Calu3 (cell line): ENCODE measurements around the gene RIN3. TPM values are rescaled to one million over a fixed set of nuclear protein-coding genes. Genes with fewer than 3 reads are reported as not detected.
"Not testable (repeated sequence)": the region's sequence is repeated elsewhere in the genome, so short reads cannot be mapped to it uniquely, and the experiment has no call there.

ENCODE experiments used
- BruUV-seq: library from RNA; stranded (reverse); fragments of 400-500 nt; replicated peaks from 2 replicates; lab custom pipeline; 2021; lab: Mats Ljungman, UMichigan
- CTCF ChIA-PET: fragments of 300-600 bp; sonication (Branson Sonifier 250); formaldehyde crosslinking; loops from one replicate; lab custom pipeline; 2022; ENCODE audit warnings: antibody characterized with exemption; lab: Charles Lee
- DNase-seq: peaks from one replicate; pipeline ENCODE4 v3.0.0; 2022
- H3K27ac Mint-ChIP-seq: one replicate; pipeline ENCODE4 v1.8.0; 2022; ENCODE audit warnings: mixed read lengths; ENCODE audit not compliant: unreplicated experiment
- H3K27me3 Mint-ChIP-seq: one replicate; pipeline ENCODE4 v1.8.0; 2022; ENCODE audit warnings: mixed read lengths; ENCODE audit not compliant: unreplicated experiment
- H3K36me3 Mint-ChIP-seq: one replicate; pipeline ENCODE4 v1.8.0; 2022; ENCODE audit warnings: mild to moderate bottlenecking, moderate library complexity, mixed read lengths; ENCODE audit not compliant: insufficient read depth, unreplicated experiment
- H3K4me1 Mint-ChIP-seq: one replicate; pipeline ENCODE4 v1.8.0; 2022; ENCODE audit warnings: mild to moderate bottlenecking, low read depth, mixed read lengths; ENCODE audit not compliant: unreplicated experiment
- H3K4me3 Mint-ChIP-seq: one replicate; pipeline ENCODE4 v1.8.0; 2022; ENCODE audit warnings: mild to moderate bottlenecking, low read depth, moderate library complexity, mixed read lengths; ENCODE audit not compliant: unreplicated experiment
- H3K9me3 Mint-ChIP-seq: one replicate; pipeline ENCODE4 v1.8.0; 2022; ENCODE audit warnings: low read depth, mixed read lengths; ENCODE audit not compliant: unreplicated experiment
- CTCF ChIP-seq: fragments of 200-600 bp; IDR thresholded peaks from one replicate; pipeline ENCODE4 v1.8.0; 2022; ENCODE audit warnings: antibody characterized with exemption; ENCODE audit not compliant: unreplicated experiment
- intact Hi-C: fragments of 100-400 bp; cut with micrococcal nuclease; formaldehyde crosslinking; loops from one replicate; pipeline ENCODE4 v1.10.0; 2022; ENCODE audit not compliant: unreplicated experiment
- total RNA-seq: library from RNA; stranded (reverse); gene quantifications from 2 replicates; pipeline ENCODE4 v1.2.3, GENCODE V29; 2022

RIN3 gene
- total RNA-seq, 1 experiment from 2014 or later, result 13.8 TPM

GRCh38 chr14:92637864-92638263, 124.3 kb downstream of the RIN3 start:
- CTCF ChIA-PET, result no interaction called here
- H3K4me1 Mint-ChIP-seq, result no peaks in the 10 kb centered on the region
- intact Hi-C loops, result no loop called here
- no TSS peak for BruUV-seq
- no peak overlapping the region for H3K4me3 Mint-ChIP-seq
- H3K36me3 Mint-ChIP-seq, result no peaks in the 10 kb centered on the region
- H3K27me3 Mint-ChIP-seq, result no peaks in the 10 kb centered on the region
- no peak overlapping the region for H3K27ac Mint-ChIP-seq
- DNase-seq, result no peak
- no peak for TF ChIP-seq CTCF
- no peaks in the 10 kb centered on the region for H3K9me3 Mint-ChIP-seq

- no TSS peak for BruUV-seq
- Mint-ChIP-seq H3K4me1 (no peaks in the 10 kb centered on the region), H3K36me3 (no peaks in the 10 kb centered on the region), H3K27me3 (no peaks in the 10 kb centered on the region), H3K27ac (no peak overlapping the region), H3K4me3 (no peak overlapping the region), H3K9me3 (no peaks in the 10 kb centered on the region)
- TF ChIP-seq CTCF, result no peak
- CTCF ChIA-PET, result no interaction called here
- DNase-seq, result no peak
- intact Hi-C loops, result no loop called here
Measured at GRCh38 chr14:92638266-92638665, 124.7 kb downstream of the RIN3 start.

- no peak for DNase-seq
- intact Hi-C loops, result no loop called here
- no TSS peak for BruUV-seq
- H3K4me1 Mint-ChIP-seq, result no peaks in the 10 kb centered on the region
- no peaks in the 10 kb centered on the region for H3K27me3 Mint-ChIP-seq
- no peaks in the 10 kb centered on the region for H3K36me3 Mint-ChIP-seq
- no peak for TF ChIP-seq CTCF
- no peaks in the 10 kb centered on the region for H3K9me3 Mint-ChIP-seq
- CTCF ChIA-PET, result interaction anchor here (0.6 kb wide), 1 partner anchor 383 kb away, joined by 3 read pairs; no protein-coding TSS in a partner anchor
- no peak overlapping the region for H3K27ac Mint-ChIP-seq
- no peak overlapping the region for H3K4me3 Mint-ChIP-seq
Measured at GRCh38 chr14:92638904-92639303, 125.3 kb downstream of the RIN3 start.

GRCh38 chr14:92639472-92640117, 126.0 kb downstream of the RIN3 start:
- H3K27ac Mint-ChIP-seq, H3K9me3 Mint-ChIP-seq, H3K27me3 Mint-ChIP-seq, H3K4me1 Mint-ChIP-seq, H3K4me3 Mint-ChIP-seq, CTCF ChIA-PET, DNase-seq, H3K36me3 Mint-ChIP-seq, BruUV-seq, intact Hi-C loops: not testable (repeated sequence)

- CTCF ChIA-PET, result interaction anchor here (0.7 kb wide), 1 partner anchor 37 kb away, joined by 4 read pairs; no protein-coding TSS in a partner anchor
- Mint-ChIP-seq H3K4me1 (no peaks in the 10 kb centered on the region), H3K27me3 (no peaks in the 10 kb centered on the region), H3K9me3 (peaks cover 3% of the 10 kb centered on the region), H3K4me3 (no peak overlapping the region), H3K27ac (no peak overlapping the region), H3K36me3 (no peaks in the 10 kb centered on the region)
- no TSS peak for BruUV-seq
- intact Hi-C loops, result no loop called here
- TF ChIP-seq CTCF, result no peak
- no peak for DNase-seq
Measured at GRCh38 chr14:92641306-92641705, 127.7 kb downstream of the RIN3 start.
